ENCODE results near the gene STK16. TPM values are rescaled to one million over a fixed set of nuclear protein-coding genes. Genes with fewer than 3 reads are reported as not detected.
A peak's percentile ranks its signal among the peaks of the same experiment; 100 is the strongest.
"Not testable (repeated sequence)": the region's sequence is repeated elsewhere in the genome, so short reads cannot be mapped to it uniquely, and the experiment has no call there.

STK16 gene
- total RNA-seq, 2 experiments from 2014 or later = 34.4 to 35.4 TPM

DNA sequence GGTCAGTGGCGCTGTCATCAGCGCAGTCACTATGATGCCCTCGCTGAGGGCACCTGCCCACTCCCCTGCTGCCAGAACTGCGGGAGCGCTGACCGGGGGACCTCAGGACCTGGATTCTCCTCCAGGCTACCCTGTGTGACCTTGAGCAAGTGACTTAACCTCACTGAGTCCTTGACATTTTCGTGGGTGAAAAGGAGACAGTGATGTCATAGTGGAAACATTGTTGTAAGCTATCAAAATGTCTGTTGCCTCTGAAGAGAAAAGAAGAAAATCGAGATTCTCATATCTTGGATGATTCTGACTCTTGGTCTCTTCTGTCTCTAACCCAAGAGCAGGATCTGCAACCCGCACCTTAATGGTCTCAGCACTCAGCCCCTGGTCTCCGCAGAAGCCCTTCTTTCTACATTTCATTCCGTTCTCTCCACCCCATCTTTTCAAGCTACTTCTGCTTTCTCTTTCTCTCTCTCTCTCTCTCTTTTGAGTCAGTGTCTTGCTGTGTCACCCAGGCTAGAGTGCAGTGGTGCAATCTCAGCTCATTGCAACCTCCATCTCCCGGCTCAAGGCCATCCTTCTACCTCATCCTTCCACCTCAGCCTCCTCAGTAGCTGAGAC, 9.4 kb downstream of the STK16 start:
- ATAC-seq (peak; percentile 57), DNase-seq (peak; percentile 67)
- peaks cover 39% of the 10 kb centered on the region for H3K4me1 Mint-ChIP-seq (ENCODE audit: low read depth)
- TF ChIP-seq, protein P1, sequence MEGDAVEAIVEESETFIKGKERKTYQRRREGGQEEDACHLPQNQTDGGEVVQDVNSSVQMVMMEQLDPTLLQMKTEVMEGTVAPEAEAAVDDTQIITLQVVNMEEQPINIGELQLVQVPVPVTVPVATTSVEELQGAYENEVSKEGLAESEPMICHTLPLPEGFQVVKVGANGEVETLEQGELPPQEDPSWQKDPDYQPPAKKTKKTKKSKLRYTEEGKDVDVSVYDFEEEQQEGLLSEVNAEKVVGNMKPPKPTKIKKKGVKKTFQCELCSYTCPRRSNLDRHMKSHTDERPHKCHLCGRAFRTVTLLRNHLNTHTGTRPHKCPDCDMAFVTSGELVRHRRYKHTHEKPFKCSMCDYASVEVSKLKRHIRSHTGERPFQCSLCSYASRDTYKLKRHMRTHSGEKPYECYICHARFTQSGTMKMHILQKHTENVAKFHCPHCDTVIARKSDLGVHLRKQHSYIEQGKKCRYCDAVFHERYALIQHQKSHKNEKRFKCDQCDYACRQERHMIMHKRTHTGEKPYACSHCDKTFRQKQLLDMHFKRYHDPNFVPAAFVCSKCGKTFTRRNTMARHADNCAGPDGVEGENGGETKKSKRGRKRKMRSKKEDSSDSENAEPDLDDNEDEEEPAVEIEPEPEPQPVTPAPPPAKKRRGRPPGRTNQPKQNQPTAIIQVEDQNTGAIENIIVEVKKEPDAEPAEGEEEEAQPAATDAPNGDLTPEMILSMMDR (IDR thresholded peaks at IDR 0.05) = no peak
- no peaks in the 10 kb centered on the region for H3K9me3 Mint-ChIP-seq
- no peaks in the 10 kb centered on the region for H3K27me3 Mint-ChIP-seq
- peaks cover 35% of the 10 kb centered on the region for H3K36me3 Mint-ChIP-seq (ENCODE audit: low read depth)
- intact Hi-C loops (cut with micrococcal nuclease) = loop anchor here (2.0 kb wide), 1 partner anchor 24 kb away; the partner anchor contains the start of gene DNAJB2
- ChIA-PET CTCF (interaction anchor here (0.7 to 10.1 kb wide), 9 partner anchors 10 to 132 kb away, joined by 3 to 132 read pairs (median 7); partner anchors contain the start of genes ANKZF1, ATG9A, CNPPD1 and DNAJB2), POLR2A (interaction anchor here (0.7 to 19.2 kb wide), 17 partner anchors 8 to 133 kb away, joined by 3 to 239 read pairs (median 10); partner anchors contain the start of genes ABCB6, ANKZF1, ATG9A and CNPPD1)
- peak overlapping the region; percentile 77 for H3K4me3 Mint-ChIP-seq
- peak overlapping the region; percentile 94 for H3K27ac Mint-ChIP-seq

DNA sequence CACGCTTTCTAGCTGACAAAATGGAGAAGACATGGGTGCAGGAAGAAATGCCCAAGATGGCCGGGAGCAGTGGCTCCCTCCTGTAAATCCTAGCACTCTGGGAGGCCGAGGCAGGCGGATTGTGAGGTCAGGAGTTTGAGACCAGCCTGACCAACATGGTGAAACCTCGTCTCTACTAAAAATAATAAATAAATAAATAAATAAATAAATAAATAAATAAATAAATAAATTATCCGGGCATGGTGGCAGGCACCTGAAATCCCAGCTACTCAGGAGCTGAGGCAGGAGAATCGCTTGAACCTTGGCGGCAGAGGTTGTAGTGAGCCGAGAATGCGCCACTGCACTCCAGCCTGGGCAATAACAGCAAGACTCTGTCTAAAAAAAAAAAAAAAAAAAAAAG, 13.7 kb downstream of the STK16 start:
- POLR2A ChIA-PET = interaction anchor here (1.0 to 1.1 kb wide), 2 partner anchors 20 to 89 kb away, joined by 3 read pairs; partner anchors contain the start of gene SLC23A3
- H3K36me3 Mint-ChIP-seq (ENCODE audit: low read depth); H3K9me3 Mint-ChIP-seq; H3K27me3 Mint-ChIP-seq; ATAC-seq; H3K4me3 Mint-ChIP-seq; intact Hi-C loops (cut with micrococcal nuclease); DNase-seq; H3K27ac Mint-ChIP-seq: not testable (repeated sequence)
- CTCF ChIA-PET = interaction anchor here (1.0 to 5.2 kb wide), 4 partner anchors 18 to 36 kb away, joined by 3 to 61 read pairs (median 6); partner anchors contain the start of gene DNAJB2
- peaks cover 21% of the 10 kb centered on the region for H3K4me1 Mint-ChIP-seq (ENCODE audit: low read depth)

DNA sequence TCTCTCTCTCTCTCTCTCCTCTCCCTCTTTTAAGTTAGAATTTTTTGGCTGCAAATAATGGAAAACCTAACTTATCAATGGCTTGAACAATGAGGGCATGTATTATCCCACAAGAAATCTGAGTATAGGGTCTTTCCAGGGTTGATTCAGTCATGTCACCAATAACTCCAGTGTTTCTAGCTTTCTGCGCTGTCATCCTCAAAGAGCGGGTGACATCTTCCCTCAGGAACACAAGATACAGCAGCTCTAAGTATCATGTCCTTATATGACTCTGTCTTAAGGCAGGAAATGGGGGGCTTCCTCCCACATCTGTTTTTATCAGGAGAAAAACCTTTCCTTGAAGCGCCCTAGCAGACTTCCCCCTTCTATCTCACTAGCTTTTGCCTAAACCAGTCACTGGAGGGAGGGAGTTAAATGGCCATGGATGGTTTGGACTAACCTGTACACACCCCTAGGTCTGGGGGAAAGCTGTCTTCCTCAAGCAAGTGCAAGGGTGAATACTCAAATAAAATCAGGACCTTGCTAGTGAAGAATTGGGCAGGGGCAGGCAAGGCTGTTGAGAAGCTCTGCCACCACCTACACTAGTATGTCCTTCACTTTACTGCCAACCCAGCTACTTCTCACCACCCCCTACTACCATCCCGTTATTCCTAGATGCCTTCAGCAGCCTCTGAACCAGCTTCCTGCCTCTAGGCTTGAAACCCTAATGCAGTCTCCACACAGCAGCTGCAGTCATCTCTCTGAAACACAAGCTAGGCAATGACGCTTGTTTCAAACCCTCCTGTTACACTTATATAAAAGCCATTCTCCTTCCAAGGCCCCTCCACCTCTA, 16.0 kb downstream of the STK16 start:
- no peak overlapping the region for H3K27ac Mint-ChIP-seq
- DNase-seq (no peak), ATAC-seq (peak; percentile 26)
- CTCF ChIA-PET = interaction anchor here (0.6 to 5.2 kb wide), 7 partner anchors 9 to 281 kb away, joined by 3 to 61 read pairs (median 4); partner anchors contain the start of genes DNAJB2 and TUBA4B
- no peaks in the 10 kb centered on the region for H3K9me3 Mint-ChIP-seq
- intact Hi-C loops (cut with micrococcal nuclease) = no loop called here
- POLR2A ChIA-PET = interaction anchor here (0.7 to 2.9 kb wide), 6 partner anchors 8 to 97 kb away, joined by 3 to 19 read pairs (median 3); partner anchors contain the start of genes ATG9A, TUBA4A and TUBA4B
- H3K4me1 Mint-ChIP-seq (ENCODE audit: low read depth) = peaks cover 11% of the 10 kb centered on the region
- TF ChIP-seq, protein P1 (IDR thresholded peaks at IDR 0.05) = no peak
- no peak overlapping the region for H3K4me3 Mint-ChIP-seq
- no peaks in the 10 kb centered on the region for H3K36me3 Mint-ChIP-seq (ENCODE audit: low read depth)
- peaks cover 1% of the 10 kb centered on the region for H3K27me3 Mint-ChIP-seq

- CTCF ChIA-PET = interaction anchor here (1.9 to 2.2 kb wide), 2 partner anchors 11 to 32 kb away, joined by 6 to 11 read pairs; no protein-coding TSS in a partner anchor
- intact Hi-C loops (cut with micrococcal nuclease) = no loop called here
- ATAC-seq (no peak), DNase-seq (no peak)
- Mint-ChIP-seq H3K27me3 (peaks cover 1% of the 10 kb centered on the region), H3K27ac (no peak overlapping the region), H3K9me3 (no peaks in the 10 kb centered on the region), H3K36me3 (ENCODE audit: low read depth) (no peaks in the 10 kb centered on the region), H3K4me1 (ENCODE audit: low read depth) (peaks cover 2% of the 10 kb centered on the region), H3K4me3 (no peak overlapping the region)
- POLR2A ChIA-PET = interaction anchor here (2.6 kb wide), 1 partner anchor 11 kb away, joined by 13 read pairs; the partner anchor contains the start of gene TUBA4A
- TF ChIP-seq, protein P1 (IDR thresholded peaks at IDR 0.05) = no peak
Observed at GRCh38 chr2:219266232-219266631, 21.0 kb downstream of the STK16 start.

DNA sequence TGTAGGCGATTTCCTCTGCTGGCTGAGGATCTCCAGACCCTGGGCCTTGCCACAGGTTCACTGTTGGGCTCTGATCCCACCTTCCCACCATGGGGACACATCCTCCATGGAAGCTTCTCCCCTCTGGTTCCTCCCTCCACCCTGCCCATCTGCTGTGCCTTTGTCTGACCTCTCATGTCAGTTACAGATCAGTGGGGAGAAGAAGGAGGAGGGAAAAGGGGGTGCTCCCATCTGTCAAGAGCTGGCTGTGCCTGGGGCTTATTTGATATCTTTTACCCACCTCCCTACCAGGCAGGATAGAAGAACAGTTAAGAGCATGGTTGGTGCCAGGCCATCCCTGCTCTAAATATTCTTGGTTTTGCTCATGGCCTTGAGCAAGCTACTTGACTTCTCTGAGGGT, 21.6 kb downstream of the STK16 start:
- TF ChIP-seq, protein P1 (IDR thresholded peaks at IDR 0.05) = no peak
- ChIA-PET CTCF (interaction anchor here (0.6 to 2.2 kb wide), 3 partner anchors 11 to 111 kb away, joined by 3 to 11 read pairs (median 6); no protein-coding TSS in a partner anchor), POLR2A (interaction anchor here (1.1 to 2.6 kb wide), 2 partner anchors 9 to 12 kb away, joined by 3 to 13 read pairs; partner anchors contain the start of gene TUBA4A)
- Mint-ChIP-seq H3K36me3 (ENCODE audit: low read depth) (no peaks in the 10 kb centered on the region), H3K27ac (no peak overlapping the region), H3K4me3 (no peak overlapping the region), H3K27me3 (no peaks in the 10 kb centered on the region), H3K4me1 (ENCODE audit: low read depth) (no peaks in the 10 kb centered on the region), H3K9me3 (no peaks in the 10 kb centered on the region)
- no peak for ATAC-seq
- intact Hi-C loops (cut with micrococcal nuclease) = no loop called here
- no peak for DNase-seq
